Astrocyte of the cerebellum (primary cell): ENCODE data around the gene TOR2A.

Experiments
- DNase-seq: peaks from one replicate; pipeline ENCODE4 v3.0.0-alpha.2; 2011; ENCODE audit warnings: low read depth
- H3K4me3 ChIP-seq: 2 replicates; pipeline ENCODE4 v1.5.1; 2011; ENCODE audit warnings: mild to moderate bottlenecking, low read depth, low read length, moderate library complexity
- in situ Hi-C: cut with HindIII; loops from 2 replicates; pipeline ENCODE4 v1.10.0; 2017; ENCODE audit warnings: low sequenced_read_pairs
- TF ChIP-seq, protein P1 (sequence below): IDR thresholded peaks from 2 replicates; pipeline ENCODE4 v1.5.1; 2012; ENCODE audit warnings: low read length, low read depth, moderate library complexity, mild to moderate bottlenecking; ENCODE audit errors: missing control alignments

The TOR2A gene

DNA sequence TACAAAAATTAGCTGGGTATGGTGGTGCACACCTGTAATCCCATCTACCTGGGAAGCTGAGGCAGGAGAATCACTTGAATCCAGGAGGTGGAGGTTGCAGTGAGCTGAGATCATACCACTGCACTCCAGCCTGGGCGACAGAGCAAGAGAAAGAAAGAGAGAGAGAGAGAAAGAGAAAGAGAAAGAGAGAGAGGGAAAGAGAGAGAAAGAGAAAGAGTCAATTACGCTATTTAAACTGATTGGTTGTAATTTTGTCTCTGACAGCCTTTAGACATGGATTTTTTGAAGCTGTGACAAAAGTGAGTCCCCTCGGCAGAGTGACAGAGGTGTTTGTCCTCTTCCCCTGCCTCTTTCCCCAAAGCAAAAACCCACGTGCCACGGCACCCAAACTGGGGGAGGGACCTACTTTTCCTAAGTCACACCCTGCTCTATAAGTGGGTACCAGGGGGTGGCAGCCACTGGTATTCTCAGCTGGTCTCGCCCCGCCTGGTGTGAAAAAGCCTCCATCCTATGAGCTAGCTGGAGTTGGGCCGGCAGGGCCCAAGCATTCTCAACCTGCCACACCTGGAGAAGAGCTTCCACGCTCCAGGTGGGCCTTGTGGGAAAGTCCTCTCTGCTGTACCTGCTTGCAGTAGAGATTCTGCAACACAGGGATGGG is 31.7 kb downstream of the TOR2A start:
- DNase-seq = no peak
- H3K4me3 ChIP-seq = no peak overlapping the region
- in situ Hi-C loops = no loop called here
- TF ChIP-seq, protein P1, sequence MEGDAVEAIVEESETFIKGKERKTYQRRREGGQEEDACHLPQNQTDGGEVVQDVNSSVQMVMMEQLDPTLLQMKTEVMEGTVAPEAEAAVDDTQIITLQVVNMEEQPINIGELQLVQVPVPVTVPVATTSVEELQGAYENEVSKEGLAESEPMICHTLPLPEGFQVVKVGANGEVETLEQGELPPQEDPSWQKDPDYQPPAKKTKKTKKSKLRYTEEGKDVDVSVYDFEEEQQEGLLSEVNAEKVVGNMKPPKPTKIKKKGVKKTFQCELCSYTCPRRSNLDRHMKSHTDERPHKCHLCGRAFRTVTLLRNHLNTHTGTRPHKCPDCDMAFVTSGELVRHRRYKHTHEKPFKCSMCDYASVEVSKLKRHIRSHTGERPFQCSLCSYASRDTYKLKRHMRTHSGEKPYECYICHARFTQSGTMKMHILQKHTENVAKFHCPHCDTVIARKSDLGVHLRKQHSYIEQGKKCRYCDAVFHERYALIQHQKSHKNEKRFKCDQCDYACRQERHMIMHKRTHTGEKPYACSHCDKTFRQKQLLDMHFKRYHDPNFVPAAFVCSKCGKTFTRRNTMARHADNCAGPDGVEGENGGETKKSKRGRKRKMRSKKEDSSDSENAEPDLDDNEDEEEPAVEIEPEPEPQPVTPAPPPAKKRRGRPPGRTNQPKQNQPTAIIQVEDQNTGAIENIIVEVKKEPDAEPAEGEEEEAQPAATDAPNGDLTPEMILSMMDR = no peak

GRCh38 chr9:127700594-127701255 is 34.4 kb downstream of the TOR2A start:
- TF ChIP-seq, protein P1 = no peak
- DNase-seq = no peak
- in situ Hi-C loops = no loop called here
- no peak overlapping the region for H3K4me3 ChIP-seq

DNA sequence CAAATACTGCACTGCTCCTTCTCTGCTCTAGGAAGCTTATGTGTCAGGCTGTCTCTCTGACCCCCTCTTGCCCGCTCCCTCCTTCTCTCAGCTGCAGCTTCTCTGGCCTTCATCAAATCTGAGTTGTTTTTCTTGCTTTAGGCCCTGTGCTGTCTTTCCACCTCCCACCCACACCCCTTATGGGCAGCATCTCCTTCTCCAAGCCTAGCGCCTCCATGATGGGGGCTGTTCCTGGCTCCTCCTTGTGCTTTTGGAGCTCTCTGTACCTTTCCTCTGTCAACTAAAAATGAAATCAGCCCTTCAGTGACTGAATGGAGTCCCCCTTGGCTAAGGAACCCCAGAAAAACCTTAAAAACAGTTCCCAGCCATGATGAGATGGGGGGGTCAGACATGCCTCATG is 35.0 kb downstream of the TOR2A start:
- H3K4me3 ChIP-seq = no peak overlapping the region
- no peak for DNase-seq
- TF ChIP-seq, protein P1 = no peak
- in situ Hi-C loops = no loop called here

GRCh38 chr9:127698985-127699670 is 36.0 kb downstream of the TOR2A start:
- DNase-seq = peak; percentile 88
- in situ Hi-C loops = no loop called here
- H3K4me3 ChIP-seq = peak overlapping the region; percentile 24
- TF ChIP-seq, protein P1 = no peak

GRCh38 chr9:127698386-127698785 is 36.7 kb downstream of the TOR2A start:
- TF ChIP-seq, protein P1 = no peak
- in situ Hi-C loops = no loop called here
- H3K4me3 ChIP-seq = no peak overlapping the region
- no peak for DNase-seq

DNA sequence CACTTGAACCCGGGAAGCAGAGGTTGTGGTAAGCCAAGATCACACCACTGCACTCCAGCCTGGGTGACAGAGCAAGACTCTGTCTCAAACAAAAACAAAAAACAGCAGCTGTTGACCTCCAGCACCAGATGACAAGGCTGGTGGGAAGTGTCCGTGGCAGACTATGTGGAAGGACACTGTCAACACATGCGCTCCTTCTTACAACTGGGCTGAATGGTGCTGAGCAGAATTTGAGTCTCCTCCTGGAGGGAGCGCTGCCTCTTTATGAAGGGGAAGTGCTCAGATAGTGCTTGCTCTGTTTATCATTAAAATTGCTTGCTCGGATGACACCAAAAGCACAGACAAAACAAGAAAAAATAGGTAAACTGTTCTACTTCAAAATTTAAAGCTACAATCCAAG is 37.5 kb downstream of the TOR2A start:
- in situ Hi-C loops = no loop called here
- DNase-seq = no peak
- no peak overlapping the region for H3K4me3 ChIP-seq
- TF ChIP-seq, protein P1 = no peak
